Pulmonary artery endothelial cell (primary cell): ENCODE data around the gene ZBTB45. TPM values are rescaled to one million over a fixed set of nuclear protein-coding genes. Genes with fewer than 3 reads are reported as not detected.

Experiments used
- DNase-seq: peaks from one replicate; pipeline ENCODE4 v3.0.0-alpha.2; 2011; ENCODE audit warnings: low read depth, low spot score
- total RNA-seq: library from RNA; depleted of rRNA; stranded (reverse); fragments of >200 nt; gene quantifications from 2 replicates; pipeline ENCODE4 v1.2.3, GENCODE V29; 2014

Gene ZBTB45
- total RNA-seq, 1 donor from 2014 or later, result 6.0 TPM

- peak; percentile 15 for DNase-seq
These were observed 18.9 kb upstream of the ZBTB45 start for GRCh38 chr19:58538257-58539168.

GRCh38 chr19:58536852-58537798, 17.5 kb upstream of the ZBTB45 start:
- no peak for DNase-seq

GRCh38 chr19:58535857-58536256, 16.2 kb upstream of the ZBTB45 start:
- no peak for DNase-seq

- DNase-seq, result no peak
These were observed 11.6 kb upstream of the ZBTB45 start for GRCh38 chr19:58531034-58531840.

GRCh38 chr19:58529405-58529804, 9.8 kb upstream of the ZBTB45 start:
- DNase-seq, result no peak

GRCh38 chr19:58522709-58523108, 3.1 kb upstream of the ZBTB45 start:
- no peak for DNase-seq

GRCh38 chr19:58521651-58522050, 2.0 kb upstream of the ZBTB45 start:
- DNase-seq, result no peak

GRCh38 chr19:58520257-58520599, 618 bp upstream of the ZBTB45 start:
- DNase-seq, result no peak

- DNase-seq, result peak; percentile 58
These were observed 589 bp downstream of the ZBTB45 start for GRCh38 chr19:58519087-58519354.

- no peak for DNase-seq
These were observed 1.1 kb downstream of the ZBTB45 start for GRCh38 chr19:58518256-58519086.

GRCh38 chr19:58516964-58517833, 2.4 kb downstream of the ZBTB45 start:
- DNase-seq, result no peak

- no peak for DNase-seq
These were observed 3.3 kb downstream of the ZBTB45 start for GRCh38 chr19:58516246-58516836.

GRCh38 chr19:58515259-58515658, 4.4 kb downstream of the ZBTB45 start:
- DNase-seq, result no peak

GRCh38 chr19:58514564-58515022, 5.0 kb downstream of the ZBTB45 start:
- no peak for DNase-seq

- peak; percentile 56 for DNase-seq
These were observed 5.7 kb downstream of the ZBTB45 start for GRCh38 chr19:58513694-58514563.

- no peak for DNase-seq
These were observed 6.4 kb downstream of the ZBTB45 start for GRCh38 chr19:58513213-58513693.

- no peak for DNase-seq
These were observed 8.0 kb downstream of the ZBTB45 start, which contains the start of gene SLC27A5 for GRCh38 chr19:58511353-58512208. Gene SLC27A5, minus strand, starts transcription at chr19:58511992. Its CDS starts 37 bp downstream, at chr19:58511955.
